Measurements from ENCODE around the gene AURKAIP1.

AURKAIP1 gene

DNA sequence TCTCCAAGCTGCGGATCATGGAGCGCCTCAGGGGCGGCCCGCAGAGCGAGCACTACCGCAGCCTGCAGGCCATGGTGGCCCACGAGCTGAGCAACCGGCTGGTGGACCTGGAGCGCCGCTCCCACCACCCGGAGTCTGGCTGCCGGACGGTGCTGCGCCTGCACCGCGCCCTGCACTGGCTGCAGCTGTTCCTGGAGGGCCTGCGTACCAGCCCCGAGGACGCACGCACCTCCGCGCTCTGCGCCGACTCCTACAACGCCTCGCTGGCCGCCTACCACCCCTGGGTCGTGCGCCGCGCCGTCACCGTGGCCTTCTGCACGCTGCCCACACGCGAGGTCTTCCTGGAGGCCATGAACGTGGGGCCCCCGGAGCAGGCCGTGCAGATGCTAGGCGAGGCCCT is 47.7 kb downstream of the AURKAIP1 start:
- no peak overlapping the region for H3K27ac ChIP-seq
- peaks cover 16% of the 10 kb centered on the region for H3K36me3 ChIP-seq
- TF ChIP-seq, protein P1, sequence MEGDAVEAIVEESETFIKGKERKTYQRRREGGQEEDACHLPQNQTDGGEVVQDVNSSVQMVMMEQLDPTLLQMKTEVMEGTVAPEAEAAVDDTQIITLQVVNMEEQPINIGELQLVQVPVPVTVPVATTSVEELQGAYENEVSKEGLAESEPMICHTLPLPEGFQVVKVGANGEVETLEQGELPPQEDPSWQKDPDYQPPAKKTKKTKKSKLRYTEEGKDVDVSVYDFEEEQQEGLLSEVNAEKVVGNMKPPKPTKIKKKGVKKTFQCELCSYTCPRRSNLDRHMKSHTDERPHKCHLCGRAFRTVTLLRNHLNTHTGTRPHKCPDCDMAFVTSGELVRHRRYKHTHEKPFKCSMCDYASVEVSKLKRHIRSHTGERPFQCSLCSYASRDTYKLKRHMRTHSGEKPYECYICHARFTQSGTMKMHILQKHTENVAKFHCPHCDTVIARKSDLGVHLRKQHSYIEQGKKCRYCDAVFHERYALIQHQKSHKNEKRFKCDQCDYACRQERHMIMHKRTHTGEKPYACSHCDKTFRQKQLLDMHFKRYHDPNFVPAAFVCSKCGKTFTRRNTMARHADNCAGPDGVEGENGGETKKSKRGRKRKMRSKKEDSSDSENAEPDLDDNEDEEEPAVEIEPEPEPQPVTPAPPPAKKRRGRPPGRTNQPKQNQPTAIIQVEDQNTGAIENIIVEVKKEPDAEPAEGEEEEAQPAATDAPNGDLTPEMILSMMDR (IDR thresholded peaks at IDR 0.05; ENCODE audit: low read depth, low read length) = no peak
- no peak overlapping the region for H3K4me3 ChIP-seq (ENCODE audit: low read depth, low read length)
- H3K9me3 ChIP-seq (ENCODE audit: severe bottlenecking) = no peaks in the 10 kb centered on the region
- no peaks in the 10 kb centered on the region for H3K27me3 ChIP-seq (ENCODE audit: insufficient read depth, low read depth, severe bottlenecking)
- DNase-seq = no peak

DNA sequence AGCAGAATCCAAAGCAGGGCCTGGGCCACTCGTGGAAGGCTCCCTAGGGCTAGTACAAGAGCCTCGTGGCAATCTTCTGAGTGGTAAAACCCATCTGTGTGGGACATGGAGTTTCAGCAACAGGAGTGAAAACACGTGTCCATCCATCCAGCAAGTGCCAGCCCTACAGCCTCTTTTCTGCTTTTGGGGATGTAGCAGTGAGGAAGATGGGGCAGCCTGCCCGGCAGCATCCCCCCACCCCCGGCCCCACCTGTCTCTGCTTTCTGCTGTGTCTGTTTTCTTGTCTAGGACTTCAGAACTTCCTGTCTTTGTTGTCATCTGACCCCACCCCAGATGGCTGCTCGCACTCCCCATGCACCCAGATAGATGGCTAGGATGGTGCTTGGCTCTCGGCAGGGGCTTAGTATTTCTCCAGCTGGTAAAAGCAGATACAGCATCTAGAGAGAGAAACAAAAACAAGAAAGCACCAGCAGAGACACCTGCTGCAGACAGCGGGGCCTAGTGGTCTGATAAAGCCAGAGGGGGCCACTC is 48.9 kb downstream of the AURKAIP1 start:
- TF ChIP-seq, protein P1 (IDR thresholded peaks at IDR 0.05; ENCODE audit: low read depth, low read length) = no peak
- DNase-seq = no peak
- H3K9me3 ChIP-seq (ENCODE audit: severe bottlenecking) = no peaks in the 10 kb centered on the region
- peaks cover 26% of the 10 kb centered on the region for H3K36me3 ChIP-seq
- no peak overlapping the region for H3K4me3 ChIP-seq (ENCODE audit: low read depth, low read length)
- H3K27ac ChIP-seq = no peak overlapping the region
- no peaks in the 10 kb centered on the region for H3K27me3 ChIP-seq (ENCODE audit: insufficient read depth, low read depth, severe bottlenecking)

DNA sequence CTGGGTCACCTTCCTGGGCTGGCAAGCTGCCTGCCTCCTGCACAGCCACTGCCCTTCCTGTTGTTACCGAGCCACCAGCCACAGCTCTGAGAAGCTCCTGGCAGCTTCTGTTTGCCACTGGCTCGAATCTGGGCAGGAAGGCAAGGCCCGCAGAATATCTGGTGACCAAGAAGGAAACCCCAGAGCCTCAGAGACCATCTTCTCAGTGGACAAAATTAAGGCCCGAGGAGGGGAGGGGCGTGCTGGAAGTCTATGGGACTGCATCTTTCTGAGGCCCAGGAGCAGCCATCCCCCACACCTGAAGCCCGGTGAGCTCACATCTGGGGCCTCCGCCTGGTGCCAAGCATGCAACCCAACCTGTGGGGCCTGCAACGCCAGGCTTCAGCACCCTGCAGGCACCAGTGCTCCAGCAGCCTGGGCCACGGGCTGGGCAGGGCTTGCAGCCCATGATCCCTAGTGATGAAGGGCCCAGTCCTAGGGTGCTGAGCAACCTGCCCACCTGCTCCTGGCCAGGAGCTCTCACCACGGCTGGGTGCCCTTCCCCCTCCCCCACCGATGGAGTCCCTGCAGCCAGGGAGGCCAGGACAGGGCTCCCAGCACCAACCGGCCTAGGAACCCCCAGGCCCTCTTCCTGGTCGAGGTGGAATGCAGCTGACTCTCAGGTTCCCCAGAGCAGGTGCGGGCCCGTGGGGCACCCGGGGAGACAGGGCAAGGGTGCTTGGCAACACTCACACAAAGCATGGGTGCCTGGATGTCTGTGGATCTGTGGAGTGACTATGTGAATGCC is 49.5 kb downstream of the AURKAIP1 start:
- DNase-seq = no peak
- no peaks in the 10 kb centered on the region for H3K27me3 ChIP-seq (ENCODE audit: insufficient read depth, low read depth, severe bottlenecking)
- H3K9me3 ChIP-seq (ENCODE audit: severe bottlenecking) = no peaks in the 10 kb centered on the region
- H3K36me3 ChIP-seq = peaks cover 33% of the 10 kb centered on the region
- TF ChIP-seq, protein P1 (IDR thresholded peaks at IDR 0.05; ENCODE audit: low read depth, low read length) = no peak
- peak overlapping the region; percentile 93 for H3K4me3 ChIP-seq (ENCODE audit: low read depth, low read length)
- peak overlapping the region; percentile 94 for H3K27ac ChIP-seq

DNA sequence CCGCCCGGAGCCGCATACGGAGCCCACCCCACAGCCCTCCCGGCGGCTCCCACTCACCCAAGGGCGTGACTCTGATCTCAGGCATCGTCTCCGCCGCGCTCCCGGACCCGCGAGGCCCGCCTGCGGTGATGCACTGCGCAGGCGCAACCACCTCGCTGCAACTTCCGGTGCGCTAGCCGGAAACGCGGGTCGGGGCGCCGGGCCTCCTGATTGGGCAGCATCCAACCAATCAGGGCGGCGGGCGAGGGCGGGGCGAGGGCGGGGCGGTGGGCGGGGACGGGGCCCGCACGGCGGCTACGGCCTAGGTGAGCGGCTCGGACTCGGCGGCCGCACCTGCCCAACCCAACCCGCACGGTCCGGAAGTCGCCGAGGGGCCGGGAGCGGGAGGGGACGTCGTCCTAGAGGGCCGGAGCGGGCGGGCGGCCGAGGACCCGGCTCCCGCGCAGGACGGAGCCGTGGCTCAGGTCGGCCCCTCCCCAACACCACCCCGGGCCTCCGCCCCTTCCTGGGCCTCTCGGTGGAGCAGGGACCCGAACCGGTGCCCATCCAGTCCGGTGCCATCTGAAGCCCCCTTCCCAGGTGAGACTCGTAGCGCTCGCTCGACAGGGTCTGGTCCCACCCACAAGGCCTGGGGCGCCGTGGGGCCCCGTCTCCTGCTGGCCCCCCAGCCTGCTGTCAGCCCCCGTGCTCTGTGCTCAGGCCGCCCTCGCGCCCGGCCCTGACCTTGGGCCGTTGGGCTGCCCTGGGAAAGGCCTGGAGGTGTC is 50.3 kb downstream of the AURKAIP1 start, which contains the start of the genes CPTP and INTS11:
Gene CPTP (plus strand): TSS at position 279 of the 764 bp plus-strand sequence. CDS start 2,109 bp downstream, outside the sequence.
Gene INTS11 (minus strand): TSS at position 137 of the 764 bp plus-strand sequence. CDS start 52 bp downstream, at position 85.
- Histone ChIP-seq H3K4me3 (ENCODE audit: low read depth, low read length) (peak within 1 kb of the TSS; percentile 93), H3K9me3 (ENCODE audit: severe bottlenecking) (no peaks in the 10 kb centered on the region), H3K36me3 (peaks cover 40% of the 10 kb centered on the region), H3K27ac (peak within 1 kb of the TSS; percentile 94), H3K27me3 (ENCODE audit: insufficient read depth, low read depth, severe bottlenecking) (no peaks in the 10 kb centered on the region)
- TF ChIP-seq, protein P1 (IDR thresholded peaks at IDR 0.05; ENCODE audit: low read depth, low read length) = no peak
- DNase-seq = peak; percentile 95

DNA sequence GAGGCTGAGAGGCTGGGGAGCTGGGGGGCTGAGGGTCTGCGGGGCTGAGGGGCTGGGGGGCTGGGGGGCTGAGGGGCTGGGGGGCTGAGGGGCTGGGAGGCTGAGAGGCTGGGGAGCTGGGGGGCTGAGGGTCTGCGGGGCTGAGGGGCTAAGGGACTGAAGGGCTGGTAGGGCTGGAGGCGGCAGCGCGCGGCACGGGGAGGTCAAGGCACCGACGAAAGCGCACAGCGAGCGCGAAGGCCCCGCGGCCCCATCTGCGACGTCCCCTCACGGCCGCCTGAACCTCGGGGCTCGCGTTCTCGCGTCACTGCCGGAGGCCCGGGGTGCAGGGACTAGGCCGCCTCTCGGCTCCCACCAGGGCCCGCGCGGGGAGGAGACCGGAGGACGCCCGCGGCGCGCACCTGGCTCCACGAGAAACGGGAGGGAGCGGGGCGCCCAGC is 50.9 kb downstream of the AURKAIP1 start:
- Histone ChIP-seq H3K4me3 (ENCODE audit: low read depth, low read length) (peak overlapping the region; percentile 93), H3K36me3 (peaks cover 46% of the 10 kb centered on the region), H3K27ac (peak overlapping the region; percentile 94), H3K27me3 (ENCODE audit: insufficient read depth, low read depth, severe bottlenecking) (no peaks in the 10 kb centered on the region), H3K9me3 (ENCODE audit: severe bottlenecking) (no peaks in the 10 kb centered on the region)
- no peak for DNase-seq
- TF ChIP-seq, protein P1 (IDR thresholded peaks at IDR 0.05; ENCODE audit: low read depth, low read length) = no peak

Data from WERI-Rb-1 (cell line).